AG10803 (cell line): Measurements from ENCODE around the gene SGCD.

Experiments used
- DNase-seq: peaks from one replicate; pipeline ENCODE4 v3.0.0; 2010; ENCODE audit warnings: low read depth
- H3K4me3 ChIP-seq: 2 replicates; pipeline ENCODE4 v1.5.1; 2011; ENCODE audit warnings: mild to moderate bottlenecking, low read length, control low read depth
- TF ChIP-seq, protein P1 (sequence below): conservative IDR thresholded peaks from 2 replicates; pipeline ENCODE4 v1.5.1; 2011; ENCODE audit warnings: mild to moderate bottlenecking, low read length, control low read depth, inconsistent platforms

Gene SGCD

DNA sequence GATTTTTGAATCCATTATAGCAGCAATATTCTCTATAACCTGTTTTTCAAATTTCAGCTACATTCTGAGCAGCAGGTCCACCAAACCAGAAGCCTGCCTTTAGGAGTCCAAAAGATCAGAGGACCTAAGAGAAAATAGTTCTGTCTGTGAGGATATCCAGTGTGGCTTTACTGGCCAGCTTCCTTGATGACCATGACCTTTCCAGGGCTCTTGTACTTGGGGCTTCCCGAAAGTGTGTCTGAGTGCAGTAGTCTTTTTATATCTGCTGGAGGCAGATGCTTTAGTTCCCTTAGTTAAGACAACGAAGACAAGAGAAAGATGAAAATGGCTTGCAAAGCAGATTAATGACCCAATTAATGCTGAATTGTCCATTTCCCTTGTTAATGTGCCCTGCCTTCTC is 72.4 kb downstream of the SGCD start:
- TF ChIP-seq, protein P1, sequence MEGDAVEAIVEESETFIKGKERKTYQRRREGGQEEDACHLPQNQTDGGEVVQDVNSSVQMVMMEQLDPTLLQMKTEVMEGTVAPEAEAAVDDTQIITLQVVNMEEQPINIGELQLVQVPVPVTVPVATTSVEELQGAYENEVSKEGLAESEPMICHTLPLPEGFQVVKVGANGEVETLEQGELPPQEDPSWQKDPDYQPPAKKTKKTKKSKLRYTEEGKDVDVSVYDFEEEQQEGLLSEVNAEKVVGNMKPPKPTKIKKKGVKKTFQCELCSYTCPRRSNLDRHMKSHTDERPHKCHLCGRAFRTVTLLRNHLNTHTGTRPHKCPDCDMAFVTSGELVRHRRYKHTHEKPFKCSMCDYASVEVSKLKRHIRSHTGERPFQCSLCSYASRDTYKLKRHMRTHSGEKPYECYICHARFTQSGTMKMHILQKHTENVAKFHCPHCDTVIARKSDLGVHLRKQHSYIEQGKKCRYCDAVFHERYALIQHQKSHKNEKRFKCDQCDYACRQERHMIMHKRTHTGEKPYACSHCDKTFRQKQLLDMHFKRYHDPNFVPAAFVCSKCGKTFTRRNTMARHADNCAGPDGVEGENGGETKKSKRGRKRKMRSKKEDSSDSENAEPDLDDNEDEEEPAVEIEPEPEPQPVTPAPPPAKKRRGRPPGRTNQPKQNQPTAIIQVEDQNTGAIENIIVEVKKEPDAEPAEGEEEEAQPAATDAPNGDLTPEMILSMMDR, result no peak
- no peak overlapping the region for H3K4me3 ChIP-seq

GRCh38 chr5:156400231-156400986 is 73.4 kb downstream of the SGCD start:
- peak; percentile 50 for DNase-seq
- TF ChIP-seq, protein P1, result no peak
- H3K4me3 ChIP-seq, result no peak overlapping the region

More for the DNA sequence above, 72.4 kb downstream of the SGCD start:
- DNase-seq, result no peak

DNA sequence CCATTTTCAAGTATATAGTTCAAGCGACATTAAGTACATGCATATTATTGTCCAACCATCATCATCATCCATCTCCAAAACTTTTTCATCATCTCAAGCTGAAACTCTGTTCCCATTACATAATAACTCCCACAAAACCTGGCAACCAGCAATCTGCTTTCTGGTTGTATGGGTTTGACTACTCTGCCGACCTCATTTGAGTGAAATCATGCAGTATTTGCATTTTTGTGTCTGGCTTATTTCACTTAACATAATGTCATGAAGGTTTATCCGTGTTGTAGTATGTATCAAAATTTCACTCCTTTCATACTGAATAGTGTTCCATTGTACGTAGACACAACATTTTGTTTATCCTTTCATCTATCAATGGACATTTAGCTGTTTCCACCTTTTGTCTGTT is 74.8 kb downstream of the SGCD start:
- TF ChIP-seq, protein P1, result no peak
- no peak for DNase-seq
- no peak overlapping the region for H3K4me3 ChIP-seq

DNA sequence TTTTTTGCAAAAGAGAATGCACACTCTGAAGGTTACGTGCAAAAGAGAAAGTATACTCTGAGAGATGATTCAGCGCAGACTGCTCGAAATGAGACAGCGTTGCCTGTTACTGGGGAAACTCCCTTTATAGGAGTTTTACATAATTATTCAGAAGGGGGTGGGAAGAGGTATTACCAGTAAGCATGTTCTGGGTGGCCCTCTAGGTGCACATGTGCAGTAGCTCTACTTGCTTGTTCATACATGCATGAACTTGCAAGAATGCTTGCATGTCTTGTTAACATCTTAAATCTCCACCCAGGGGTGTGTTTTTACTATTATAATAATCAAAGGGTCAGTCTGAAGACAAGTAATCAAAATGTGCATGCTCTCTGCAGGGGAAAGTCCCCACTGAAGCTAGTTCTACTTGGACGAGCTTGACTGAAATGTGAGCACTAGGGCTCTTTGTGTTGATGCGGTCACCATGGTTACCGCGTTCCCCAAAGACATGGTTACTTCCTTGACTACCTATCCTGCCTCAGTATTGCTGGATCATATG is 75.5 kb downstream of the SGCD start:
- TF ChIP-seq, protein P1, result no peak
- H3K4me3 ChIP-seq, result no peak overlapping the region
- DNase-seq, result no peak

DNA sequence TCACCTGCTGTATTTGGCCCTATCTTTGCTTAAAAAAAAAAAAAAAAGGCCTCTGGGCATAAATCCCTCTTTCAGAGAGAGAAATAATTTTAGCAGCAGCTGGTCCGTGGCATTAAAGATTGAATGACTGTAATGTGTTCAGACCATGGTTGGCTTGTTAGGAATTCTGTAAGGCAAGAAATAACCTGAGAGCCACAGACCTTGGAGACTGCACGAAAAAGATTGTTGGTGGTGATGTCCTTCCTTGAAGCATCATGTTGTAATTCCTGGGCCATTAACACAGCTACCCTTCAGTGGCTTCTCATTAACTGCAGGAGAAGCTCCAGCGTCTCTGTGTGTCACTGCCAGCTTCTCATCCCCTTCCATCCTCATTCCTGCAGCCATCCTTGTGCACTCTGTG is 79.0 kb downstream of the SGCD start:
- TF ChIP-seq, protein P1, result no peak
- DNase-seq, result peak; percentile 32

DNA sequence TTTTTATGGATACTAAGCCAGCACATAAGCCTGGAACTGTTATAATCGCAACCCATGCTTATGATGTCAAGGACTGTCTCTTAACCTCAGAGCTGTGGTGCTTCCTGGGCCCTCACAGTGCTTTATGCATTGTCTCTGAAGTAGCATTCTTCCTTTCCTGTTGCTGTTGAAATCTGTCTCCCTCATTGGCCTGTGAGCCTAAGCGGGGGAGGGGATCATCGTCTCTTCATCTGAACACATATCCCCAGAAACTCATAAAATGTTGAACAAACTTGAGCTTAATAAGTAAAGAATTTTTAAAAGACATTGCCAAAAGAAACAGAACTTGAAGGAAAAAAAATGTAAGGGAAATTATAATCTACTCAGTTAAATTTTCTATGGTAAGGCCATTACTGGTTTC is 80.3 kb downstream of the SGCD start:
- no peak for DNase-seq

More for the DNA sequence above, 79.0 kb downstream of the SGCD start:
- H3K4me3 ChIP-seq, result no peak overlapping the region

More for the DNA sequence above, 80.3 kb downstream of the SGCD start:
- no peak overlapping the region for H3K4me3 ChIP-seq
- TF ChIP-seq, protein P1, result no peak
